Rectal smooth muscle tissue (tissue), 1 donor: Measurements from ENCODE around the gene LAYN.
A peak's percentile ranks its signal among the peaks of the same experiment; 100 is the strongest.

Experiments used
- H3K27ac ChIP-seq: one replicate; pipeline ENCODE4 v1.7.0; 2013; ENCODE audit warnings: low read depth, low read length, inconsistent platforms
- H3K27me3 ChIP-seq: one replicate; pipeline ENCODE4 v1.7.0; 2013; ENCODE audit warnings: low read length; ENCODE audit not compliant: control insufficient read depth, insufficient read depth
- H3K36me3 ChIP-seq: one replicate; pipeline ENCODE4 v1.7.0; 2013; ENCODE audit warnings: low read length; ENCODE audit not compliant: control insufficient read depth, insufficient read depth
- H3K4me1 ChIP-seq: one replicate; pipeline ENCODE4 v1.7.0; 2013; ENCODE audit warnings: low read length; ENCODE audit not compliant: control insufficient read depth, insufficient read depth
- H3K4me3 ChIP-seq: one replicate; pipeline ENCODE4 v1.7.0; 2013; ENCODE audit warnings: low read length
- H3K9ac ChIP-seq: one replicate; pipeline ENCODE4 v1.7.0; 2013; ENCODE audit warnings: low read length

Gene LAYN

GRCh38 chr11:111540114-111540936, at the start of gene LAYN:
Gene LAYN (plus strand): TSS chr11:111540720. CDS start chr11:111540844, 124 bp downstream.
- no peaks in the 10 kb centered on the region for H3K36me3 ChIP-seq
- peak within 1 kb of the TSS; percentile 53 for H3K9ac ChIP-seq
- peak within 1 kb of the TSS; percentile 83 for H3K27ac ChIP-seq
- peaks cover 9% of the 10 kb centered on the region for H3K4me1 ChIP-seq
- H3K27me3 ChIP-seq = no peaks in the 10 kb centered on the region
- H3K4me3 ChIP-seq = peak within 1 kb of the TSS; percentile 74

- Histone ChIP-seq H3K4me3 (no peak overlapping the region), H3K4me1 (no peaks in the 10 kb centered on the region), H3K36me3 (no peaks in the 10 kb centered on the region), H3K27me3 (no peaks in the 10 kb centered on the region), H3K27ac (no peak overlapping the region), H3K9ac (no peak overlapping the region)
Observed at GRCh38 chr11:111494040-111494439, 46.5 kb upstream of the LAYN start.

GRCh38 chr11:111499483-111499882, 41.0 kb upstream of the LAYN start:
- no peak overlapping the region for H3K27ac ChIP-seq
- no peaks in the 10 kb centered on the region for H3K4me1 ChIP-seq
- no peaks in the 10 kb centered on the region for H3K36me3 ChIP-seq
- H3K27me3 ChIP-seq = no peaks in the 10 kb centered on the region
- no peak overlapping the region for H3K4me3 ChIP-seq
- H3K9ac ChIP-seq = no peak overlapping the region

- H3K36me3 ChIP-seq = no peaks in the 10 kb centered on the region
- H3K27ac ChIP-seq = no peak overlapping the region
- H3K27me3 ChIP-seq = no peaks in the 10 kb centered on the region
- no peaks in the 10 kb centered on the region for H3K4me1 ChIP-seq
- no peak overlapping the region for H3K9ac ChIP-seq
- H3K4me3 ChIP-seq = no peak overlapping the region
Observed at GRCh38 chr11:111500481-111500880, 40.0 kb upstream of the LAYN start.

- no peaks in the 10 kb centered on the region for H3K36me3 ChIP-seq
- no peak overlapping the region for H3K9ac ChIP-seq
- no peaks in the 10 kb centered on the region for H3K4me1 ChIP-seq
- no peaks in the 10 kb centered on the region for H3K27me3 ChIP-seq
- H3K27ac ChIP-seq = no peak overlapping the region
- H3K4me3 ChIP-seq = no peak overlapping the region
Observed at GRCh38 chr11:111502611-111503010, 37.9 kb upstream of the LAYN start.

- Histone ChIP-seq H3K9ac (no peak overlapping the region), H3K27me3 (peaks cover 7% of the 10 kb centered on the region), H3K27ac (no peak overlapping the region), H3K4me3 (no peak overlapping the region), H3K36me3 (no peaks in the 10 kb centered on the region), H3K4me1 (no peaks in the 10 kb centered on the region)
Observed at GRCh38 chr11:111510311-111510710, 30.2 kb upstream of the LAYN start.

GRCh38 chr11:111512296-111513239, 28.0 kb upstream of the LAYN start, which contains the start of gene BTG4:
Gene BTG4 (minus strand): TSS chr11:111512386. CDS start chr11:111498776, 13,610 bp downstream.
- Histone ChIP-seq H3K27ac (no peak within 1 kb of the TSS), H3K9ac (no peak within 1 kb of the TSS), H3K36me3 (no peaks in the 10 kb centered on the region), H3K4me3 (peak within 1 kb of the TSS; percentile 56), H3K4me1 (no peaks in the 10 kb centered on the region), H3K27me3 (peaks cover 7% of the 10 kb centered on the region)

- no peak overlapping the region for H3K9ac ChIP-seq
- H3K4me3 ChIP-seq = no peak overlapping the region
- H3K4me1 ChIP-seq = no peaks in the 10 kb centered on the region
- peaks cover 7% of the 10 kb centered on the region for H3K27me3 ChIP-seq
- H3K27ac ChIP-seq = no peak overlapping the region
- H3K36me3 ChIP-seq = no peaks in the 10 kb centered on the region
Observed at GRCh38 chr11:111513240-111513605, 27.3 kb upstream of the LAYN start.

- H3K27me3 ChIP-seq = peaks cover 7% of the 10 kb centered on the region
- H3K27ac ChIP-seq = no peak within 1 kb of the TSS
- H3K36me3 ChIP-seq = no peaks in the 10 kb centered on the region
- H3K9ac ChIP-seq = no peak within 1 kb of the TSS
- H3K4me3 ChIP-seq = no peak within 1 kb of the TSS
- H3K4me1 ChIP-seq = no peaks in the 10 kb centered on the region
Observed at GRCh38 chr11:111514216-111515031, 26.1 kb upstream of the LAYN start, which contains the start of gene HOATZ. Gene HOATZ (plus strand): TSS chr11:111514778. CDS start chr11:111514785, 7 bp downstream.

- Histone ChIP-seq H3K36me3 (no peaks in the 10 kb centered on the region), H3K4me1 (no peaks in the 10 kb centered on the region), H3K27me3 (peaks cover 7% of the 10 kb centered on the region), H3K4me3 (no peak overlapping the region), H3K9ac (no peak overlapping the region), H3K27ac (no peak overlapping the region)
Observed at GRCh38 chr11:111515591-111515990, 24.9 kb upstream of the LAYN start.

GRCh38 chr11:111518668-111519067, 21.9 kb upstream of the LAYN start:
- Histone ChIP-seq H3K27me3 (peaks cover 2% of the 10 kb centered on the region), H3K4me3 (no peak overlapping the region), H3K9ac (no peak overlapping the region)

GRCh38 chr11:111520560-111520959, 20.0 kb upstream of the LAYN start:
- no peak overlapping the region for H3K27ac ChIP-seq
- H3K4me1 ChIP-seq = no peaks in the 10 kb centered on the region
- no peaks in the 10 kb centered on the region for H3K27me3 ChIP-seq
- no peak overlapping the region for H3K4me3 ChIP-seq
- H3K36me3 ChIP-seq = no peaks in the 10 kb centered on the region
- no peak overlapping the region for H3K9ac ChIP-seq

More at GRCh38 chr11:111518668-111519067, 21.9 kb upstream of the LAYN start:
- Histone ChIP-seq H3K4me1 (no peaks in the 10 kb centered on the region), H3K36me3 (no peaks in the 10 kb centered on the region), H3K27ac (no peak overlapping the region)
